Kidney epithelial cell (primary cell): Measurements from ENCODE around the gene RHBDF2. TPM values are rescaled to one million over a fixed set of nuclear protein-coding genes. Genes with fewer than 3 reads are reported as not detected.

Experiments
- DNase-seq: peaks from one replicate; pipeline ENCODE4 v3.0.0-alpha.2; 2010; ENCODE audit warnings: low read depth
- H3K27me3 ChIP-seq: 2 replicates; pipeline ENCODE4 v1.6.0; 2011; ENCODE audit warnings: low read length; ENCODE audit not compliant: control insufficient read depth, insufficient read depth
- H3K36me3 ChIP-seq: 2 replicates; pipeline ENCODE4 v1.5.1; 2011; ENCODE audit warnings: low read length; ENCODE audit not compliant: control insufficient read depth, insufficient read depth
- H3K4me3 ChIP-seq: 2 replicates; pipeline ENCODE4 v1.5.1; 2011; ENCODE audit warnings: low read depth, mild to moderate bottlenecking, control low read depth, low read length
- CTCF ChIP-seq: IDR thresholded peaks from 2 replicates; pipeline ENCODE4 v1.5.1; 2011; ENCODE audit warnings: mild to moderate bottlenecking, moderate library complexity, low read length, control low read depth, inconsistent platforms; ENCODE audit not compliant: insufficient read depth, poor library complexity, severe bottlenecking
- total RNA-seq: library from RNA; depleted of rRNA; stranded (reverse); fragments of >200 nt; gene quantifications from 2 replicates; pipeline ENCODE4 v1.2.3, GENCODE V29; 2015

RHBDF2 gene
- total RNA-seq, 1 donor from 2014 or later: 101 TPM

GRCh38 chr17:76471498-76472257 is 29.5 kb downstream of the RHBDF2 start:
- no peak for DNase-seq
- H3K27me3 ChIP-seq: no peaks in the 10 kb centered on the region
- H3K4me3 ChIP-seq: no peak overlapping the region
- no peak for TF ChIP-seq CTCF
- peaks cover 2% of the 10 kb centered on the region for H3K36me3 ChIP-seq

- TF ChIP-seq CTCF: no peak
- Histone ChIP-seq H3K4me3 (no peak overlapping the region), H3K36me3 (no peaks in the 10 kb centered on the region), H3K27me3 (no peaks in the 10 kb centered on the region)
- no peak for DNase-seq
Measured at GRCh38 chr17:76469991-76470739, 31.1 kb downstream of the RHBDF2 start.

- no peak for TF ChIP-seq CTCF
- H3K27me3 ChIP-seq: no peaks in the 10 kb centered on the region
- no peak for DNase-seq
Measured at GRCh38 chr17:76469076-76469990, 31.9 kb downstream of the RHBDF2 start.

GRCh38 chr17:76468634-76469010 is 32.6 kb downstream of the RHBDF2 start:
- Histone ChIP-seq H3K4me3 (no peak overlapping the region), H3K27me3 (no peaks in the 10 kb centered on the region), H3K36me3 (no peaks in the 10 kb centered on the region)
- no peak for DNase-seq
- TF ChIP-seq CTCF: no peak

More at GRCh38 chr17:76469076-76469990, 31.9 kb downstream of the RHBDF2 start:
- H3K4me3 ChIP-seq: no peak overlapping the region
- no peaks in the 10 kb centered on the region for H3K36me3 ChIP-seq

- no peak for DNase-seq
- no peak overlapping the region for H3K4me3 ChIP-seq
- H3K36me3 ChIP-seq: no peaks in the 10 kb centered on the region
- no peak for TF ChIP-seq CTCF
- H3K27me3 ChIP-seq: no peaks in the 10 kb centered on the region
Measured at GRCh38 chr17:76467809-76468633, 33.2 kb downstream of the RHBDF2 start.
